GM12878 (cell line): Measurements from ENCODE around the gene SIRT7.

ENCODE experiments used
- BRCA1 ChIP-seq: IDR thresholded peaks from 2 replicates; pipeline ENCODE4 v1.6.1; 2011; ENCODE audit warnings: low read depth, low read length, improper control_type of control experiment
- CBX3 ChIP-seq: fragments of 200-600 bp; sonication (generic); IDR thresholded peaks from 2 replicates; pipeline ENCODE4 v1.6.1; 2016; ENCODE audit warnings: low read depth, borderline replicate concordance
- KDM1A ChIP-seq: fragments of 200-600 bp; sonication (generic); IDR thresholded peaks from 2 replicates; pipeline ENCODE4 v1.6.1; 2016; ENCODE audit warnings: borderline replicate concordance
- SIX5 ChIP-seq: IDR thresholded peaks from 2 replicates; pipeline ENCODE4 v1.6.1; 2011; ENCODE audit warnings: mild to moderate bottlenecking, low read depth, low read length, moderate library complexity; ENCODE audit not compliant: severe bottlenecking
- SMC3 ChIP-seq: IDR thresholded peaks from 2 replicates; pipeline ENCODE4 v1.6.1; 2011; ENCODE audit warnings: low read length, improper control_type of control experiment, borderline replicate concordance
- SRF ChIP-seq, 2 experiments: IDR thresholded peaks; 2 replicates each; pipeline ENCODE4 v1.6.1; 2011; ENCODE audit warnings: low read depth in 2 of 2, low read length in 2 of 2, mild to moderate bottlenecking in 1 of 2, moderate library complexity in 1 of 2
- TF ChIP-seq, protein P1 (sequence below): fragments of 150-350 bp; IDR thresholded peaks from 2 replicates; pipeline ENCODE4 v1.6.1; 2016; ENCODE audit warnings: low read depth, low read length
- TF ChIP-seq, protein P2 (sequence below): fragments of 450-650 bp; formaldehyde crosslinking; IDR thresholded peaks from 2 replicates; pipeline ENCODE4 v1.5.0; 2022; ENCODE audit warnings: mild to moderate bottlenecking, missing genetic modification characterization
- TF ChIP-seq, protein P3 (sequence below), 3 experiments: IDR thresholded peaks in 2 of 3; conservative IDR thresholded peaks in 1 of 3; 2 replicates each; pipeline ENCODE4 v1.5.1; 2011; ENCODE audit warnings: low read depth in 3 of 3, low read length in 3 of 3, mild to moderate bottlenecking in 3 of 3, control low read depth in 2 of 3, moderate library complexity in 2 of 3, inconsistent platforms in 1 of 3, mixed read lengths in 1 of 3; ENCODE audit not compliant: control insufficient read depth in 2 of 3, insufficient read depth in 1 of 3; ENCODE audit errors: extremely low read depth in 1 of 3
- TF ChIP-seq, protein P4 (sequence below): IDR thresholded peaks from 2 replicates; pipeline ENCODE4 v1.6.1; 2011; ENCODE audit warnings: borderline replicate concordance, low read depth, mild to moderate bottlenecking, moderate library complexity, low read length; ENCODE audit not compliant: insufficient read depth, poor library complexity, severe bottlenecking
- TF ChIP-seq, protein P5 (sequence below): IDR thresholded peaks from 2 replicates; pipeline ENCODE4 v1.6.1; 2011; ENCODE audit warnings: low read depth, mild to moderate bottlenecking, low read length, moderate library complexity, borderline replicate concordance; ENCODE audit errors: extremely low read depth

DNA sequence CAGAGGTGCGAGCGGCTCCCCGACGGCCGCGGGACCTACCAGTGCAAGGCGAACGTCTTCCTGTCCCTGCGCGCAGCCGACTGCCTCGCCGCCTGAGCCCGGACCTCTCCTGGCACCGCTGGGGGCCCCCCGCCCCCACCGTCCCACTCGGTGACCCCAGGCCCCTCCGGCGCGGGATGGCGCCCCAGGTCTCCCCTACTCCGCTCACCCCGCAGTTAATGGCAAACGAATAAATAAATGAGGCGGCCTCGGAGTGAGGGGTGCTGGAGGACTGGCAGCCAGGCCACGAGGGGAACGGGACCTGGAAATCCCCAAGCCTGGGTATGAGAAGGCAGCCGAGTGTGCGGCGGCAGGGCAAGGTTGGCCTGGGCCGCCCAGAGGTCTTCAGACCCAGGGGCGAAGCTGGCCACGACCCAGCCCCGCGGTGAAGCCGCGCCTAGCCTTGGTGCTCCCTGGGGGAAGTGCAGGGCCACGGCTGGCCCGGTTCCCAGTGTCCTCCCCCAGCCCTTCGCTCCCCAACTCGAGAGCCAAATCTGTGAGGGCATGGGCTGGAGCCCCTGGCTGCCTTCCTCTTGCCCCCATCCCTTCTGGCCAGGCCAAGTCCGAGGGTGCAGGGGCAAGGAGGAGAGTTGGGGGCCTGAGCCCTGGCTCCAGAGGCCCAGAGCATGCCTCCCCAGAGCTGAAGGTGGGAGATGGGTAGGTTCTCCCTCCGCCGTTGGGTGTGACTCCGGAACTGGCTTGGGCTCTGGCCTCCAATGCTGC, 15.1 kb downstream of the SIRT7 start:
- TF ChIP-seq SRF (IDR thresholded peaks at IDR 0.05; ENCODE audit: low read depth in 2 of 2, low read length in 2 of 2) (no peak), BRCA1 (no peak), KDM1A (no peak), SIX5 (no peak), SMC3 (no peak), CBX3 (no peak)
- TF ChIP-seq, protein P1, sequence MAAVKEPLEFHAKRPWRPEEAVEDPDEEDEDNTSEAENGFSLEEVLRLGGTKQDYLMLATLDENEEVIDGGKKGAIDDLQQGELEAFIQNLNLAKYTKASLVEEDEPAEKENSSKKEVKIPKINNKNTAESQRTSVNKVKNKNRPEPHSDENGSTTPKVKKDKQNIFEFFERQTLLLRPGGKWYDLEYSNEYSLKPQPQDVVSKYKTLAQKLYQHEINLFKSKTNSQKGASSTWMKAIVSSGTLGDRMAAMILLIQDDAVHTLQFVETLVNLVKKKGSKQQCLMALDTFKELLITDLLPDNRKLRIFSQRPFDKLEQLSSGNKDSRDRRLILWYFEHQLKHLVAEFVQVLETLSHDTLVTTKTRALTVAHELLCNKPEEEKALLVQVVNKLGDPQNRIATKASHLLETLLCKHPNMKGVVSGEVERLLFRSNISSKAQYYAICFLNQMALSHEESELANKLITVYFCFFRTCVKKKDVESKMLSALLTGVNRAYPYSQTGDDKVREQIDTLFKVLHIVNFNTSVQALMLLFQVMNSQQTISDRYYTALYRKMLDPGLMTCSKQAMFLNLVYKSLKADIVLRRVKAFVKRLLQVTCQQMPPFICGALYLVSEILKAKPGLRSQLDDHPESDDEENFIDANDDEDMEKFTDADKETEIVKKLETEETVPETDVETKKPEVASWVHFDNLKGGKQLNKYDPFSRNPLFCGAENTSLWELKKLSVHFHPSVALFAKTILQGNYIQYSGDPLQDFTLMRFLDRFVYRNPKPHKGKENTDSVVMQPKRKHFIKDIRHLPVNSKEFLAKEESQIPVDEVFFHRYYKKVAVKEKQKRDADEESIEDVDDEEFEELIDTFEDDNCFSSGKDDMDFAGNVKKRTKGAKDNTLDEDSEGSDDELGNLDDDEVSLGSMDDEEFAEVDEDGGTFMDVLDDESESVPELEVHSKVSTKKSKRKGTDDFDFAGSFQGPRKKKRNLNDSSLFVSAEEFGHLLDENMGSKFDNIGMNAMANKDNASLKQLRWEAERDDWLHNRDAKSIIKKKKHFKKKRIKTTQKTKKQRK = no peak
- TF ChIP-seq, protein P2, sequence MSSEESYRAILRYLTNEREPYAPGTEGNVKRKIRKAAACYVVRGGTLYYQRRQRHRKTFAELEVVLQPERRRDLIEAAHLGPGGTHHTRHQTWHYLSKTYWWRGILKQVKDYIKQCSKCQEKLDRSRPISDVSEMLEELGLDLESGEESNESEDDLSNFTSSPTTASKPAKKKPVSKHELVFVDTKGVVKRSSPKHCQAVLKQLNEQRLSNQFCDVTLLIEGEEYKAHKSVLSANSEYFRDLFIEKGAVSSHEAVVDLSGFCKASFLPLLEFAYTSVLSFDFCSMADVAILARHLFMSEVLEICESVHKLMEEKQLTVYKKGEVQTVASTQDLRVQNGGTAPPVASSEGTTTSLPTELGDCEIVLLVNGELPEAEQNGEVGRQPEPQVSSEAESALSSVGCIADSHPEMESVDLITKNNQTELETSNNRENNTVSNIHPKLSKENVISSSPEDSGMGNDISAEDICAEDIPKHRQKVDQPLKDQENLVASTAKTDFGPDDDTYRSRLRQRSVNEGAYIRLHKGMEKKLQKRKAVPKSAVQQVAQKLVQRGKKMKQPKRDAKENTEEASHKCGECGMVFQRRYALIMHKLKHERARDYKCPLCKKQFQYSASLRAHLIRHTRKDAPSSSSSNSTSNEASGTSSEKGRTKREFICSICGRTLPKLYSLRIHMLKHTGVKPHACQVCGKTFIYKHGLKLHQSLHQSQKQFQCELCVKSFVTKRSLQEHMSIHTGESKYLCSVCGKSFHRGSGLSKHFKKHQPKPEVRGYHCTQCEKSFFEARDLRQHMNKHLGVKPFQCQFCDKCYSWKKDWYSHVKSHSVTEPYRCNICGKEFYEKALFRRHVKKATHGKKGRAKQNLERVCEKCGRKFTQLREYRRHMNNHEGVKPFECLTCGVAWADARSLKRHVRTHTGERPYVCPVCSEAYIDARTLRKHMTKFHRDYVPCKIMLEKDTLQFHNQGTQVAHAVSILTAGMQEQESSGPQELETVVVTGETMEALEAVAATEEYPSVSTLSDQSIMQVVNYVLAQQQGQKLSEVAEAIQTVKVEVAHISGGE (CRISPR knock-in tag) = no peak
- TF ChIP-seq, protein P3, sequence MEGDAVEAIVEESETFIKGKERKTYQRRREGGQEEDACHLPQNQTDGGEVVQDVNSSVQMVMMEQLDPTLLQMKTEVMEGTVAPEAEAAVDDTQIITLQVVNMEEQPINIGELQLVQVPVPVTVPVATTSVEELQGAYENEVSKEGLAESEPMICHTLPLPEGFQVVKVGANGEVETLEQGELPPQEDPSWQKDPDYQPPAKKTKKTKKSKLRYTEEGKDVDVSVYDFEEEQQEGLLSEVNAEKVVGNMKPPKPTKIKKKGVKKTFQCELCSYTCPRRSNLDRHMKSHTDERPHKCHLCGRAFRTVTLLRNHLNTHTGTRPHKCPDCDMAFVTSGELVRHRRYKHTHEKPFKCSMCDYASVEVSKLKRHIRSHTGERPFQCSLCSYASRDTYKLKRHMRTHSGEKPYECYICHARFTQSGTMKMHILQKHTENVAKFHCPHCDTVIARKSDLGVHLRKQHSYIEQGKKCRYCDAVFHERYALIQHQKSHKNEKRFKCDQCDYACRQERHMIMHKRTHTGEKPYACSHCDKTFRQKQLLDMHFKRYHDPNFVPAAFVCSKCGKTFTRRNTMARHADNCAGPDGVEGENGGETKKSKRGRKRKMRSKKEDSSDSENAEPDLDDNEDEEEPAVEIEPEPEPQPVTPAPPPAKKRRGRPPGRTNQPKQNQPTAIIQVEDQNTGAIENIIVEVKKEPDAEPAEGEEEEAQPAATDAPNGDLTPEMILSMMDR (IDR thresholded peaks at IDR 0.05 in 2 of 3, conservative IDR thresholded peaks at IDR 0.05 in 1 of 3; ENCODE audit: control insufficient read depth in 2 of 3, extremely low read depth in 1 of 3, insufficient read depth in 1 of 3, low read depth in 3 of 3, low read length in 3 of 3) = no peak
- TF ChIP-seq, protein P4, sequence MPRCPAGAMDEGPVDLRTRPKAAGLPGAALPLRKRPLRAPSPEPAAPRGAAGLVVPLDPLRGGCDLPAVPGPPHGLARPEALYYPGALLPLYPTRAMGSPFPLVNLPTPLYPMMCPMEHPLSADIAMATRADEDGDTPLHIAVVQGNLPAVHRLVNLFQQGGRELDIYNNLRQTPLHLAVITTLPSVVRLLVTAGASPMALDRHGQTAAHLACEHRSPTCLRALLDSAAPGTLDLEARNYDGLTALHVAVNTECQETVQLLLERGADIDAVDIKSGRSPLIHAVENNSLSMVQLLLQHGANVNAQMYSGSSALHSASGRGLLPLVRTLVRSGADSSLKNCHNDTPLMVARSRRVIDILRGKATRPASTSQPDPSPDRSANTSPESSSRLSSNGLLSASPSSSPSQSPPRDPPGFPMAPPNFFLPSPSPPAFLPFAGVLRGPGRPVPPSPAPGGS = no peak
- TF ChIP-seq, protein P5, sequence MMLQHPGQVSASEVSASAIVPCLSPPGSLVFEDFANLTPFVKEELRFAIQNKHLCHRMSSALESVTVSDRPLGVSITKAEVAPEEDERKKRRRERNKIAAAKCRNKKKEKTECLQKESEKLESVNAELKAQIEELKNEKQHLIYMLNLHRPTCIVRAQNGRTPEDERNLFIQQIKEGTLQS = no peak
